HT-29 (cell line): ENCODE measurements around the gene ZDHHC11B. TPM values are rescaled to one million over a fixed set of nuclear protein-coding genes. Genes with fewer than 3 reads are reported as not detected.

Source experiments
- DNase-seq: peaks from one replicate; pipeline ENCODE4 v3.0.0-alpha.2; 2015; ENCODE audit warnings: low spot score
- total RNA-seq: library from RNA; depleted of rRNA; stranded (reverse); fragments of >200 nt; shearing (Covaris generic); gene quantifications from 2 replicates; pipeline ENCODE4 v1.2.3, GENCODE V29; 2014; rRNA removed

The ZDHHC11B gene
- total RNA-seq, 1 experiment from 2014 or later: 5.2 TPM

- DNase-seq: no peak
Observed at GRCh38 chr5:661891-662750, 122.4 kb downstream of the ZDHHC11B start.

GRCh38 chr5:660491-661030, 124.0 kb downstream of the ZDHHC11B start:
- DNase-seq: no peak

Other genes starting within 250 kb of the ZDHHC11B start
- 31.5 and 42.4 TPM in 2 replicates for gene CEP72, start 172.4 kb downstream of the ZDHHC11B start, total RNA-seq
- gene TPPP, start 91.4 kb downstream of the ZDHHC11B start, total RNA-seq: 20.7 and 21.7 TPM in 2 replicates
- gene ZDHHC11, start 66.3 kb upstream of the ZDHHC11B start, total RNA-seq: 23.2 and 43.4 TPM in 2 replicates
- gene BRD9, start 108.1 kb upstream of the ZDHHC11B start, total RNA-seq: 87.6 and 111 TPM in 2 replicates
- 73.9 and 81.7 TPM in 2 replicates for gene TRIP13, start 108.2 kb upstream of the ZDHHC11B start, total RNA-seq
- gene NKD2, start 224.1 kb upstream of the ZDHHC11B start, total RNA-seq: 5.8 and 7.5 TPM in 2 replicates